Liver (tissue), 3 donors: ENCODE results near the gene FREM3.

ENCODE experiments used
- EGR1 ChIP-seq, 2 donors: IDR thresholded peaks; 2 replicates each; pipeline ENCODE4 v1.6.1; 2016 to 2018; ENCODE audit warnings: antibody characterized with exemption in 2 of 2, low read depth in 2 of 2
- FOXA1 ChIP-seq: IDR thresholded peaks from 2 replicates; pipeline ENCODE4 v1.6.1; 2016; ENCODE audit warnings: antibody characterized with exemption
- HNF4A ChIP-seq, 2 donors: conservative IDR thresholded peaks; 2 replicates each; pipeline ENCODE4 v1.6.1; 2016; ENCODE audit warnings: antibody characterized with exemption in 2 of 2, mild to moderate bottlenecking in 2 of 2
- HNF4G ChIP-seq: IDR thresholded peaks from 2 replicates; pipeline ENCODE4 v1.6.1; 2016; ENCODE audit warnings: antibody characterized with exemption
- JUND ChIP-seq, 2 donors: IDR thresholded peaks; 2 replicates each; pipeline ENCODE4 v1.6.1; 2016; ENCODE audit warnings: antibody characterized with exemption in 2 of 2
- RAD21 ChIP-seq, 2 donors: IDR thresholded peaks; 2 replicates each; pipeline ENCODE4 v1.6.1; 2016; ENCODE audit warnings: antibody characterized with exemption in 2 of 2, mild to moderate bottlenecking in 2 of 2
- SP1 ChIP-seq: IDR thresholded peaks from 2 replicates; pipeline ENCODE4 v1.6.1; 2018; ENCODE audit warnings: antibody characterized with exemption, mild to moderate bottlenecking
- YY1 ChIP-seq: IDR thresholded peaks from 2 replicates; pipeline ENCODE4 v1.6.1; 2016; ENCODE audit warnings: antibody characterized with exemption, mild to moderate bottlenecking
- TF ChIP-seq, protein P1 (sequence below): fragments of 150-350 bp; IDR thresholded peaks from 2 replicates; pipeline ENCODE4 v1.5.1; 2017; ENCODE audit warnings: improper control_type of control experiment, low read depth, low read length; ENCODE audit not compliant: missing input control
- TF ChIP-seq, protein P2 (sequence below): IDR thresholded peaks from 2 replicates; pipeline ENCODE4 v1.6.1; 2016; ENCODE audit warnings: antibody characterized with exemption
- TF ChIP-seq, protein P3 (sequence below): IDR thresholded peaks from 2 replicates; pipeline ENCODE4 v1.6.1; 2016; ENCODE audit warnings: antibody characterized with exemption, mild to moderate bottlenecking
- TF ChIP-seq, protein P4 (sequence below): IDR thresholded peaks from 2 replicates; pipeline ENCODE4 v1.6.1; 2016; ENCODE audit warnings: antibody characterized with exemption
- donor health status: healthy.
- donor health status: healthy.

DNA sequence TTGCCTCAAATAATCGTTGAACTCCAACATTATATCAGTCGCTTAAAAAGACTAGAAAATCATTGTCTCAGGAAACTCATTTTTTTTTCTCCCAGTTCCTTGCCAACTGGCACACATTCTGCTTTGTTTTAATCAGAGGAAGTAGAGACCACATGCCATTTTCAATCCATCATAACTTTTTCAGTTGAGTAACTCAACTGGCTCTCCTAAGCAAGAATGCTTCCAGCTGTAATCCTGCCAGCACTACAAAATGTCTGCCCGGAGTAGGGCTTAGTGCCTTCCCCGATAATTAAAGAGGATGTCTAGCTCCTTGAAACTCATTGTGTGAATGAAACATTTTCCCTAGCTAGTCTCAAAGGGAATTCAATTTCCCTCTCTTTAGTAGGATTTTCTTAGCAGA, 33.0 kb downstream of the FREM3 start:
- TF ChIP-seq, protein P1, sequence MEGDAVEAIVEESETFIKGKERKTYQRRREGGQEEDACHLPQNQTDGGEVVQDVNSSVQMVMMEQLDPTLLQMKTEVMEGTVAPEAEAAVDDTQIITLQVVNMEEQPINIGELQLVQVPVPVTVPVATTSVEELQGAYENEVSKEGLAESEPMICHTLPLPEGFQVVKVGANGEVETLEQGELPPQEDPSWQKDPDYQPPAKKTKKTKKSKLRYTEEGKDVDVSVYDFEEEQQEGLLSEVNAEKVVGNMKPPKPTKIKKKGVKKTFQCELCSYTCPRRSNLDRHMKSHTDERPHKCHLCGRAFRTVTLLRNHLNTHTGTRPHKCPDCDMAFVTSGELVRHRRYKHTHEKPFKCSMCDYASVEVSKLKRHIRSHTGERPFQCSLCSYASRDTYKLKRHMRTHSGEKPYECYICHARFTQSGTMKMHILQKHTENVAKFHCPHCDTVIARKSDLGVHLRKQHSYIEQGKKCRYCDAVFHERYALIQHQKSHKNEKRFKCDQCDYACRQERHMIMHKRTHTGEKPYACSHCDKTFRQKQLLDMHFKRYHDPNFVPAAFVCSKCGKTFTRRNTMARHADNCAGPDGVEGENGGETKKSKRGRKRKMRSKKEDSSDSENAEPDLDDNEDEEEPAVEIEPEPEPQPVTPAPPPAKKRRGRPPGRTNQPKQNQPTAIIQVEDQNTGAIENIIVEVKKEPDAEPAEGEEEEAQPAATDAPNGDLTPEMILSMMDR = no peak
- TF ChIP-seq SP1 = no peak
- no peak for TF ChIP-seq EGR1 (IDR thresholded peaks at IDR 0.05; ENCODE audit: low read depth in 2 of 2)
- no peak for TF ChIP-seq FOXA1
- no peak for TF ChIP-seq JUND (IDR thresholded peaks at IDR 0.05)
- TF ChIP-seq, protein P2, sequence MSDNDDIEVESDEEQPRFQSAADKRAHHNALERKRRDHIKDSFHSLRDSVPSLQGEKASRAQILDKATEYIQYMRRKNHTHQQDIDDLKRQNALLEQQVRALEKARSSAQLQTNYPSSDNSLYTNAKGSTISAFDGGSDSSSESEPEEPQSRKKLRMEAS = no peak
- TF ChIP-seq, protein P3, sequence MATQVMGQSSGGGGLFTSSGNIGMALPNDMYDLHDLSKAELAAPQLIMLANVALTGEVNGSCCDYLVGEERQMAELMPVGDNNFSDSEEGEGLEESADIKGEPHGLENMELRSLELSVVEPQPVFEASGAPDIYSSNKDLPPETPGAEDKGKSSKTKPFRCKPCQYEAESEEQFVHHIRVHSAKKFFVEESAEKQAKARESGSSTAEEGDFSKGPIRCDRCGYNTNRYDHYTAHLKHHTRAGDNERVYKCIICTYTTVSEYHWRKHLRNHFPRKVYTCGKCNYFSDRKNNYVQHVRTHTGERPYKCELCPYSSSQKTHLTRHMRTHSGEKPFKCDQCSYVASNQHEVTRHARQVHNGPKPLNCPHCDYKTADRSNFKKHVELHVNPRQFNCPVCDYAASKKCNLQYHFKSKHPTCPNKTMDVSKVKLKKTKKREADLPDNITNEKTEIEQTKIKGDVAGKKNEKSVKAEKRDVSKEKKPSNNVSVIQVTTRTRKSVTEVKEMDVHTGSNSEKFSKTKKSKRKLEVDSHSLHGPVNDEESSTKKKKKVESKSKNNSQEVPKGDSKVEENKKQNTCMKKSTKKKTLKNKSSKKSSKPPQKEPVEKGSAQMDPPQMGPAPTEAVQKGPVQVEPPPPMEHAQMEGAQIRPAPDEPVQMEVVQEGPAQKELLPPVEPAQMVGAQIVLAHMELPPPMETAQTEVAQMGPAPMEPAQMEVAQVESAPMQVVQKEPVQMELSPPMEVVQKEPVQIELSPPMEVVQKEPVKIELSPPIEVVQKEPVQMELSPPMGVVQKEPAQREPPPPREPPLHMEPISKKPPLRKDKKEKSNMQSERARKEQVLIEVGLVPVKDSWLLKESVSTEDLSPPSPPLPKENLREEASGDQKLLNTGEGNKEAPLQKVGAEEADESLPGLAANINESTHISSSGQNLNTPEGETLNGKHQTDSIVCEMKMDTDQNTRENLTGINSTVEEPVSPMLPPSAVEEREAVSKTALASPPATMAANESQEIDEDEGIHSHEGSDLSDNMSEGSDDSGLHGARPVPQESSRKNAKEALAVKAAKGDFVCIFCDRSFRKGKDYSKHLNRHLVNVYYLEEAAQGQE = no peak
- peak; percentile 29 for TF ChIP-seq YY1
- no peak for TF ChIP-seq RAD21 (IDR thresholded peaks at IDR 0.05)
- TF ChIP-seq, protein P4, sequence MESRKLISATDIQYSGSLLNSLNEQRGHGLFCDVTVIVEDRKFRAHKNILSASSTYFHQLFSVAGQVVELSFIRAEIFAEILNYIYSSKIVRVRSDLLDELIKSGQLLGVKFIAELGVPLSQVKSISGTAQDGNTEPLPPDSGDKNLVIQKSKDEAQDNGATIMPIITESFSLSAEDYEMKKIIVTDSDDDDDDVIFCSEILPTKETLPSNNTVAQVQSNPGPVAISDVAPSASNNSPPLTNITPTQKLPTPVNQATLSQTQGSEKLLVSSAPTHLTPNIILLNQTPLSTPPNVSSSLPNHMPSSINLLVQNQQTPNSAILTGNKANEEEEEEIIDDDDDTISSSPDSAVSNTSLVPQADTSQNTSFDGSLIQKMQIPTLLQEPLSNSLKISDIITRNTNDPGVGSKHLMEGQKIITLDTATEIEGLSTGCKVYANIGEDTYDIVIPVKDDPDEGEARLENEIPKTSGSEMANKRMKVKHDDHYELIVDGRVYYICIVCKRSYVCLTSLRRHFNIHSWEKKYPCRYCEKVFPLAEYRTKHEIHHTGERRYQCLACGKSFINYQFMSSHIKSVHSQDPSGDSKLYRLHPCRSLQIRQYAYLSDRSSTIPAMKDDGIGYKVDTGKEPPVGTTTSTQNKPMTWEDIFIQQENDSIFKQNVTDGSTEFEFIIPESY = no peak
- no peak for TF ChIP-seq HNF4G
- no peak for TF ChIP-seq HNF4A (conservative IDR thresholded peaks at IDR 0.05)
